PC-3 (cell line): Measurements from ENCODE around the gene NKD2.

Source experiments
- CTCF ChIP-seq: fragments of 300-600 bp; sonication (generic); conservative IDR thresholded peaks from 2 replicates; pipeline ENCODE4 v1.5.1; 2017; ENCODE audit warnings: antibody characterized with exemption, low read depth, mild to moderate bottlenecking, low read length
- EZH2phosphoT487 ChIP-seq: fragments of 300-600 bp; sonication (generic); IDR thresholded peaks from 2 replicates; pipeline ENCODE4 v1.6.1; 2018; ENCODE audit warnings: mild to moderate bottlenecking, antibody characterized with exemption, low read length, borderline replicate concordance

DNA sequence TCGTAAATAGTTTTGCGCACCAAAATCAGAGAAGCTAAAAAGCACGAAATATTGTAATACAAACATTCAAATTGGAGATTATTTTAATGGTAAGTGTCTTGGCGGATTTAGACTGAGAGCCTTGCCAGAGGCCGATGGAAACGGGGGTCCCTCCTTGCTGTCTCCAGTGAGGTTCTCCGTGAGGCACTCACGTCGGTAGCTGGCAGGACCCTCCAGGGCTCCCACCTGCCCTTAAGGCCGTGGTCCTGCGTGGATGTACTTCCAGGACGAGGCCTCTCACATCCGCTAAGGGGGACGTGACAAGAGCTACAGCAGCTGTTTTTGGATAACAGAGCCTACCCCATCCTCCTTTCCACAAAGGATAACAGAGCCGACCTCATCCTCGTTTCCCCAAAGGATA lies 7.9 kb downstream of the NKD2 start:
- TF ChIP-seq CTCF (no peak), EZH2phosphoT487 (no peak)
